ENCODE results near the gene TFDP2. TPM values are rescaled to one million over a fixed set of nuclear protein-coding genes. Genes with fewer than 3 reads are reported as not detected.

TFDP2 gene
- total and polyA plus RNA-seq, 10 donors, result 4.1 to 40.5 (median 27.9) TPM

- Histone ChIP-seq H3K36me3 (peaks cover 0 to 34% (median 7%) of the 10 kb centered on the region in 6 donors), H3K4me1 (no peaks in the 10 kb centered on the region), H3K9me3 (no peaks in the 10 kb centered on the region), H3K4me3 (no peak overlapping the region), H3K27me3 (replicated peaks in 1 of 7) (no peaks in the 10 kb centered on the region), H3K27ac (no peak overlapping the region)
- TF ChIP-seq CTCF (IDR thresholded peaks at IDR 0.05 in 8 of 11, conservative IDR thresholded peaks at IDR 0.05 in 3 of 11) (no peak), POLR2AphosphoS5 (IDR thresholded peaks at IDR 0.05) (no peak), POLR2A (IDR thresholded peaks at IDR 0.05) (no peak)
- DNase-seq, result no peak
- intact Hi-C loops (cut with DNase I; ENCODE audit: low total_unique reads), result no loop called here
Observed at GRCh38 chr3:141994856-141995255, 154.5 kb downstream of the TFDP2 start.

GRCh38 chr3:141992512-141992911 lies 156.8 kb downstream of the TFDP2 start:
- H3K36me3 ChIP-seq, result peaks cover 0 to 51% (median 7%) of the 10 kb centered on the region in 6 donors
- 65 to 72% (median 68%) methylated on average over 2 of the region's 2 CpGs for WGBS, 5 donors
- no peak overlapping the region for H3K4me3 ChIP-seq
- no peaks in the 10 kb centered on the region for H3K27me3 ChIP-seq (replicated peaks in 1 of 7)
- DNase-seq, result no peak
- intact Hi-C loops (cut with DNase I; ENCODE audit: low total_unique reads), result no loop called here
- no peaks in the 10 kb centered on the region for H3K4me1 ChIP-seq
- no peak overlapping the region for H3K27ac ChIP-seq
- no peaks in the 10 kb centered on the region for H3K9me3 ChIP-seq
- no peak for TF ChIP-seq POLR2A (IDR thresholded peaks at IDR 0.05)
- TF ChIP-seq POLR2AphosphoS5 (IDR thresholded peaks at IDR 0.05), result no peak
- no peak for TF ChIP-seq CTCF (IDR thresholded peaks at IDR 0.05 in 8 of 11, conservative IDR thresholded peaks at IDR 0.05 in 3 of 11)

GRCh38 chr3:141986548-141987107 lies 162.7 kb downstream of the TFDP2 start:
- no peak for DNase-seq
- H3K27me3 ChIP-seq (replicated peaks in 1 of 7), result no peaks in the 10 kb centered on the region
- no peak overlapping the region for H3K4me3 ChIP-seq
- no peaks in the 10 kb centered on the region for H3K9me3 ChIP-seq
- TF ChIP-seq POLR2AphosphoS5 (IDR thresholded peaks at IDR 0.05) (no peak), POLR2A (IDR thresholded peaks at IDR 0.05) (no peak), CTCF (IDR thresholded peaks at IDR 0.05 in 8 of 11, conservative IDR thresholded peaks at IDR 0.05 in 3 of 11) (no peak)
- intact Hi-C loops (cut with DNase I; ENCODE audit: low total_unique reads), result no loop called here
- no peak overlapping the region for H3K27ac ChIP-seq
- no peaks in the 10 kb centered on the region for H3K4me1 ChIP-seq
- peaks cover 0 to 40% (median 1%) of the 10 kb centered on the region in 6 donors for H3K36me3 ChIP-seq
- 67 to 86% (median 77%) methylated on average over 2 of the region's 2 CpGs for WGBS, 5 donors

GRCh38 chr3:141981084-141981483 lies 168.3 kb downstream of the TFDP2 start:
- intact Hi-C loops (cut with DNase I; ENCODE audit: low total_unique reads), result no loop called here
- H3K27me3 ChIP-seq (replicated peaks in 1 of 7), result no peaks in the 10 kb centered on the region
- H3K36me3 ChIP-seq, result peaks cover 0 to 41% (median 11%) of the 10 kb centered on the region in 6 donors
- H3K27ac ChIP-seq, result no peak overlapping the region
- H3K4me3 ChIP-seq, result no peak overlapping the region
- no peaks in the 10 kb centered on the region for H3K4me1 ChIP-seq
- DNase-seq, result no peak
- 96 to 99% (median 97%) methylated on average over 3 of the region's 3 CpGs for WGBS, 5 donors
- no peak for TF ChIP-seq POLR2AphosphoS5 (IDR thresholded peaks at IDR 0.05)
- TF ChIP-seq CTCF (IDR thresholded peaks at IDR 0.05 in 8 of 11, conservative IDR thresholded peaks at IDR 0.05 in 3 of 11), result no peak
- no peak for TF ChIP-seq POLR2A (IDR thresholded peaks at IDR 0.05)
- H3K9me3 ChIP-seq, result no peaks in the 10 kb centered on the region
